Bone marrow (tissue), 2 donors: ENCODE measurements around the gene MED6.

Experiments
- DNase-seq, 2 donors: peaks; one replicate each; lab custom pipeline; 2025; lab: John Stamatoyannopoulos, UW

MED6 gene, protein sequence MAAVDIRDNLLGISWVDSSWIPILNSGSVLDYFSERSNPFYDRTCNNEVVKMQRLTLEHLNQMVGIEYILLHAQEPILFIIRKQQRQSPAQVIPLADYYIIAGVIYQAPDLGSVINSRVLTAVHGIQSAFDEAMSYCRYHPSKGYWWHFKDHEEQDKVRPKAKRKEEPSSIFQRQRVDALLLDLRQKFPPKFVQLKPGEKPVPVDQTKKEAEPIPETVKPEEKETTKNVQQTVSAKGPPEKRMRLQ

DNA sequence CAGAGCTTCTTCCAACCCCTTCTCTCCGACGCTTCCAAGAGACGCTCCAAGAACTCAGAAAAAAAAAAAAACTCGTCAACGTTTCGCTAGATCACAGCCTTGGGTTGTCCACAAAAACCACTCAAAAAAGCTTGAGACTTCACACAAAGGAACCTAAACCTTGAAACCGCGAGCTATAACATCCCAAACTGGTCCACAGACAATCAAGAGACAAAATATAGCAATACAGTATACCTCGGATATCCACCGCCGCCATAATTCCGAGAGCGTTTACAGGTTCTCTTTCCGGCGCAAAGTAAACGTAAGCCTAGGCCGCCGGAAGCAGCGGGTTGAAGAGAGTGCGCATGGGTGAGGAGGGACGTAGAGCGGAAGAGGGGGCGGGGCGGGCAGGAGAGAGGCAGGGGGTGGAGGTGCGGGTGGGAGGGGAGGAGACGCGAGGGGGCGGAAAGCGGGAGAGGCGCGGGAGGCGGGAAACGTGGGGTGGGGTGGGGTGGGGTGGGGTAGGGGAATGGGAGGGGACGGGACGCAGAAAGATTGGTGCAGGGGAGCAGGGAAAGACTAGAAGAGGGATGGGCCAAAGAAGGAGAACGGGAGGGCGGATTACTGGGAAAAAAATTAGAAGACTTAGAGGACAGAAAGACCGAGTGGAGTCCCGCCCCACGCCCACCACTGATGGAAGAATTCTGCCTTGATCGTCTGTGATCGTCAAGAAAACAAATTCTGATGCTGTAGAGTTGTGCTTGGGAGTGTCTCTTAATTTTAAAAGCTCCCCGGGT, at the start of gene MED6:
Gene MED6, minus strand, starts transcription at position 274 of the 776 bp plus-strand sequence. Its CDS starts 18 bp downstream, at position 256.
- DNase-seq = peak; percentile 73 to 94

DNA sequence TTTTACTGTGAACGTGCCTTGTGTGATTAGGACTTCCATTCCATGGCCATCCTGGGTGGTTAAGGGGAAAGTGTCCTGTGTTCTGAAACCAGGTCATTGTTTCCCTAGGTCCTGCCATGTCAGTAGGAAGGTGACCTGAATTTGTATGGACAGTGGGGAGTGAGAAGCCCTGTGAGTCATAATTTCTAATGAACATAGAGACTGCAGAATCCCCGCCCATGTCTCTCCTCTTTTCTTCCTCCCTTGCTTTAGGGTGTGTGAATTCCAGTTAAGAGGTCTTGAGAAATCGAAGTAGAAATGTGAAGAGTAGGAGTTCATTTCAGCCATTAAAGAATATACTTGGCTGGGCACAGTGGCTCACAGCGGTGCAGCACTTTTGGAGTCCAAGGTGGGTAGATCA, 49.3 kb upstream of the MED6 start:
- DNase-seq = no peak

DNA sequence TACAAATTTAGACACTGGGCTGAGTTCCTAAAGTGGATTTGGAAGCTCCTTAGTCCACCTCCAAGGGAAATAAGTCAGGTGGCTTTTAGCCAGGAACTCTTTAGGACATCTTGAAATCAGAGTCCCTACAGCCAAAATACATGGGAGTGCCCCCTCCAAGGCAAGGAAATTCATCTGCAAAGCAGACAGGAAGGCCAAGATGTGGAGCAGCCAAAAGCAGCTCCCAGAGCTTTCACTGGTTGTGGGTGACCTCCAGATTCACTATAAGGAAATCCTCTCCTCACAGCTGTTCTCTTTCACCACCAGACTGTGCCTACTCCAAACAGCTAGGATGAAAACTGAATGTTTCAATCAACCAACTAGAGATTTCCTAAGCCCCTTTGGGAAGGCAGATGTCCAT, 47.9 kb upstream of the MED6 start:
- no peak for DNase-seq

DNA sequence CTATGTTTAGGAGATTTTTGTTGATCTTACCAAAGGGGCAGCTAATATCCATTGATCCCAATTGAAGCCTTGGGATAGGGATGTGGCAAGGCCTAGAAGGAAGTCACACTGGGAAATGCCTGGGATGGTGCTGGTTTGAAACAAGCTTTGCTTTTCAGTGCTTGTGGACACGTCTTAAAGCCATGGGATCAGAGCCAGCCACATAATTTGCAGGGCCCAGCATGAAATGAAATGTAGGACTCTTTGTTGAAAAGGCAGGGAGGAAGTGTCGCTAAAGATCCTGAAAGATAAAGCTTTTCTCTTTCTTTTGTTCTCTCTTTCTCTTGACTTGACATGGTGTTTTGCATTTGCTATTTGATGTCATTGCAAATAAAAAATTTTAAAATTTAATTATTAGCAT, 46.2 kb upstream of the MED6 start:
- no peak for DNase-seq

DNA sequence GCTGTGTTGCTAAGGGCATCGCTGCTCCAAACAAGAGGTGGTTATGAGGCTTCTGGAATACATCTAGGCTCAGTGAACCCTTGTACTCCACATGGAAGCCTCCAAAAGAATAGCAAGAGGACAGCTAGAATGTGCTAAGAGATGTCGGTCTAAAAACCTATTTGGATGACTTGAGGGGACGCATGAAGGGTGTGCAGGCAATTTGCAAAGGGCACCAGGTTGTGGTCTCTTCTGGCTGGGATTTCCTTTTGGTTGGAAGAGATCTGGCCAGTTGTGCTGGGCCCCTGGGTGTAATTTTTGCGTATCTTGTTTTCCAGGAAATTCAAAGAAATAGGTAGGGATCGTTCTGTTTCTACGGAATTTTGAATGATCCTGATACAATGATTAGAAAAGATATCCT, 45.4 kb upstream of the MED6 start:
- no peak for DNase-seq

DNA sequence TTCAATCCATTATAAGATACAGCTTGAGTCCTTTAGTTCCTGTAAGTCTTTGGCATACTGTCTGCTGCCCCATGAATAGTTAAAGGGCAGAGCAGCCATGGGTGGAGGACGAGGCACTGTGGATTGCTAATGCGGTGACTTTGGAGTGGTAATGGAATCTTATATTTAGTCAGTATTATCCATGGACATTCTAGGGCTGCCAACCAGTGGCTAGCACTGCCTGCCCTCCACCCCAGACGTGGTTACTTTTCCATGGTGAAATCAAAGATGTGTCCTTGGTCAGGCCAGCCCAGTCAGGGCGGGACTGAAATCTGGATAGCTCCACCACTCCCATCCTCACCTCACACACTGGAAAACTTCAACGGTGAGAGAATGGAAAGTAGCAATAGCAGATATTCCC, 43.5 kb upstream of the MED6 start:
- no peak for DNase-seq

DNA sequence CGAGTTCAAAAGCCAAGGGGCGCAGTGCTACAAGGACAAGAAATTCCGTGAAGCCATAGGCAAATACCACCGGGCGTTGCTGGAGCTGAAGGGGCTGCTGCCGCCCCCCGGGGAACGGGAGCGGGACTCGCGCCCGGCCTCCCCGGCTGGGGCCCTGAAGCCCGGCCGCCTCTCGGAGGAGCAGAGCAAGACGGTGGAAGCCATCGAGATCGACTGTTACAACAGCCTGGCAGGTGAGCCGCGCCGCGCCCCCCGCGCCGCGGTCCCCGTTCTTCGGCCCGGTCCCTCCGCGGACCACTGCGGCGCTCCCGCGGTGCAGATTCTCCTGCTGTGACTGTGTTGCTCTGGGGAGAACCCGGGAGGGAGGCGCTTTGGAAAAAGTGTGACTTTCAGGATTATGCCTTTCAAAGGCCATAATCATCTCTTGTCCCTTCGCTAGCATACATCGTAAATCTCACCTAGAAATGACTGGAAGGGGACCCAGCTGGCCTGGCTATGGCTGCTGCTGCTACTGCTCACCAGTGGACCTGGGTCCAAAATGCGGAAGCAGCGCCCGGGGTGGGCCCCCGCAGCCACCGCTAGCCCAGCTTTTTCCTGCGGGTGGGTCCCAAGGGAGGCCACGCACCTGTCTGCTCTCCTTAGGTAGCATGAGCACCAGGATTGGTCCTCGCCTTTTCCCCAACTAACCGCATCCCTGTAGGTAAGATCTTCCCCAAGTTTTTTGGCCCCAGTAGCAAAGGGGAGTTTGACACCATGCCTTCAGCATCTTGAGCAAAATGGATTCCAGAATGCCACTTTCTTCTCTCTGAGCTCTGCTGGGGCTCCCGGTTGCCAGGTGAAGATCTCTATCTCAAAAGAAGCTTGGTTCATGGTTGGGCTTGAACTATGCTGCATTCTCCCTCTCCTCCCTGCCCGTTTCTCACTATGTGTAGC, 42.1 kb upstream of the MED6 start:
- DNase-seq = no peak

DNA sequence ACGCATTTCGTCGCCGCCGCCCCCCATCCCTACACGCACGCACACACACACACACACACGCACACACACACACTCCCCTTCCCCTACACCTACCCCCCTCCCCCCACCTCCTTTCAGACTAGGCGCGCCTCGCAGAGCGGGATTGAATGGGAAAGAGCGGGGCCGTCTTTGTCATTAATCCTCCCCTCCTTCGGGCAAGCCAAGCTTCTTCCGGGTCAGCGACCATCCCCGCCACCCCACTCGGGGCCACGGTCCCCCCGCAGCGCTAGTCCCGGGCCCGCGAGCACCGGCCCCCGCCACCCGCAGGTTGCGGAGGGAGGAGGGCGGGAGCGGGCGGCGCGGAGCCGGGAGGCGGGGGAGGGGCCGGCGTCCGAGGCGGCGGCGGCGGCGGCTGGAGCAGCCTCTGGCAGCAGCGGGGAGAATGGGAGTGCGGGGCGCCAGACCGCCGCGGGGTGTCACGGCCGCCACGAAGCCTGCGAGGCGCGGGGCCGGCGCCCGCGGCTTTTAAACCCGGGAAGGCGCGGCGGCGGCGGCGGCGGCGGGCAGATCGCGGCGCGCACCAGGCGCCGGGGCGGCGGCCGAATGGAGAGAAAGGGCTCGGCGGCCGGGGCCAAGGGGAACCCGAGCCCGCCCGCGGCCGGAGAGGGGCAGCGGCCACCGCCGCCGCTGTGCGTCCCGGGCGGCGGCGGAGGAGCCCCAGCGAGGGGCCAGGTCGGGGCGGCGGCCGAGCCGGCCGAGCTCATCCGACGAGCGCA, 41.3 kb upstream of the MED6 start, which contains the start of gene TTC9:
Gene TTC9, plus strand, starts transcription at position 369 of the 755 bp plus-strand sequence. Its CDS starts 214 bp downstream, at position 583.
- DNase-seq = no peak

DNA sequence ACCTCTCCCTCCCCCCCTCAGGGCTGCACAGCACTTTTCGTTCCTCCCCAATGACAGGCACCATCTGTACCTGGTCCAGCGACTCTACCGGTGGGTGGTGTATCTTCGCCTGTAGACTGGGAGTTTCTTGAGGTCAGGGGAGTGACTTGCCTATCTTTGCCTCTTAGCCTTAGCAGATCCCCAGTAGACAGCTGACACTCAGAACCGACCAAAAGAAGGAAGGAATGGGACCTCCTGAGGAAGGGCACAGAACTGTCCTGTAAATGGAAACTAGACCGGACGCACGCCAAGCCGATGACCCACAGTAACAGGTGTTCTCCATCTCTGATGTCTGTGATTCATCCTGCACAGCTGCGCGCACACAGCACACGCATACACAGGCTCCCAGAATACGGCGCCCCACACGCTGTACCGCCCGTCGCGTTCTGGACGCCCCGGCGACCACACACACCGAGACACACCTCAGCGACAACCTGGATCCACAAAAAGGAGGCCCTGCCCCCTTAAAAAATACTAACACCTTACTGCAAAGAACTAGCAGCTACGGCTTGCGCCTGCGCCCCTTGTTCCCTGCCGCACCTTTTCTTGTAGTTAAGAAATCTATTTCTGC, 40.6 kb upstream of the MED6 start:
- DNase-seq = no peak

DNA sequence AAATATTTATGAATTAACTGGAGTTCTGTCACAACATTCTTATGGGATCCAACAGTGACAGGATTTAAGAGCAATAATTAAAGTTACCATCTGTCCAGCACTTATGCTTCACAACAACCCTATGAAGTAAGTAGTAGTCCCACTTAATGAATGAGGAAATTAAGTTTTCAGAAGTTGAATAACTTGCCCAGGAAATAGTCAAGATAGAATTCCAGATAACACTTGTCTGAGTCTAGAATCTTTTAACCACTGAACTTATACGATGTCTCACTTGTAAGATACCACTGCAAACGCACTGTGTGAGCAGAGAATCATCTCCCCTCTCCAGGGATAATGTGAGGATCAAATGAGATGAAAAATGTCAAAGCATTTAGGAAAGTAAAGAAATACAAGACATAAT, 38.0 kb upstream of the MED6 start:
- no peak for DNase-seq

DNA sequence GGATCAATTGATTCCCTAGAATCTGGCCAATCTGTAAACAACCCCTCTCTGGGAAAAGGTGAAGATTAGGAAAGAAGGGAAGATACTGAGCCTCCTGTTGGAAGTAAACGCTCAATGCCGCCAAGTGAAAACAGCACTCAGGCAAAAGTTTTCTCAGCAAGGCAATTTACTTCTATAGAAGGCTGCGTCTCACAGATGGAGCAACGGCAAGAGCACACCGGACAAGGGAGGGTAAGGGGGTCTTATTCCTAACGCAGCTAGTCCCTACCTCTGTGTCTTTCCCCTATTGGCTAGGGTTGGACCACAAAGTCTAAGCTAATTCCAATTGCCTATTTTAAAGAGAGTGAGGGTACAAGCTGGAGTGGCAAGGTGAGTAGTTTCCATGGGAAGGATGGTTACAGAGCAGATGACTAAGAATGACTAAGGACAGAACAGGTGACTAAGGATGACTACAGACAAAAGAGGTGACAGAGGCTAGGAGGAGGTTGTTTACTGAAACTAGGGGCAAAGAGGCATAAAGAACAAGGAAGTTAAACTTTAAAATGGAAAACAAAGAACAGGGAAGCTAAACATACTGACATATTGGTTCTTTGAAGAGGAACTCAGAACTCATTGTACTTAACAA, 35.6 kb upstream of the MED6 start:
- no peak for DNase-seq

DNA sequence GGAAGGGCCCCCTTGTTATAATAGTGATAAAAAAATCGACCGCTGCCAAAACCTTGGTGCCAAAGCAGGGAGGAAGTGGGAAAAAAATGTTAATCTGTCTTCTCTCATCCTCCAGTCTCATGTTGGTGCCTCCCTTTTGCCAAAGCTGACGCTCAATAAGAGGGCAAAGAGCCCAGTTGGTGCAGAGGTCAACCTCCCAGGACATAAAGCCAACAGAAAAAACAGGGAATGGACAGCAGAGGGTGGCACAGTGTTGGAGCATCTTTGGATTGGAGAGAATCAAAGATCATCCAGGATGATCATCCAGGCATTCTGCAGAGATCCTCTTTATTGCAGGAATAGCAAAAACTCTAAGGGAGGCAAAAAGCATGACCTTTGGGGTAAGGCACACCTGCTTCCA, 31.5 kb upstream of the MED6 start:
- DNase-seq = no peak

DNA sequence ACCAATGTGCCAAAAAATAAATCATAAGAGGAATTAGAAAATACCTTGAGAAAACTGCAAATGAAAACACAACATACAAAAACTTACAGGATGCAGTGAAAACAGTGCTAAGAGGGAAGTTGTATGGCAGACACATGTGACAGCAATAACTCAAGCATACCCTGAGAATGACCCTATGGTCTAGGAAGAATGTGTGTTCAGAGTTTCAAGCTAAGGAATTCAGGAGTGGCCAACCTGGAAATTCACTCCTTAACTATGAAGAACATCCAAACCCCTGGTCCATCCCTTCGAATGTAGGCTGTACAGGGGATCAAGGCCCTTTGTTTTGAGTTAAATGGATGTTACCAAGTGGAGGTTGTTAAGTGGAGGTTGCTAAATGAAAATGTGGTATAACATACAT, 24.5 kb upstream of the MED6 start:
- no peak for DNase-seq

DNA sequence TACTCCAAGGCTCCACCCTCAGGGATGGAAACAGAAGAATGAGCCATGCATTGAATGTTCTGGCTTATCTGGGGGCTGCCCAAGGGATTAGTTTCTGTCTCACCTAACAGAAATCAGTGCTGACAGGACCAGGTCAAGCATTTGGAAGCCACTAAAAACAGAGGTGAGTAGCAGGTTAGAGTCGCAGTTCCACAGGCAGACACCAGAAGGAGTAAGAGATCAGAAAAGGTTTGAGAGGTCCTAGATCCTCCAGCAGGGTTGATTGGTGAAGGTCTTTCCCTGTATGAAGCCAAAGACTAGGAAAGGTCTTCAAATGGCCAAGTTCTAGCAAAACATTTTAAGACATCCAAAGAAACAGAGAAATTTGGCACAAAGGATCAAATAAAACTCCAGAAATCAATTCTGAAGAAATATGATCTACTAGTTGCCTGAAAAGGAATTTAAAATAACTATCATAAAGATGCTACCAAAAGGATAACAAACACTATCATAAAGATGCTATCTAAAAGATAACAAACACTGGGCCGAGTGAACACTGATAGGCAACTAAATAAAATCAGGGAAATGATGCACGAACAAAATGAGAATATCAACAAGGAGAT, 21.8 kb upstream of the MED6 start:
- DNase-seq = peak in 1 of 2 donors; percentile 55

DNA sequence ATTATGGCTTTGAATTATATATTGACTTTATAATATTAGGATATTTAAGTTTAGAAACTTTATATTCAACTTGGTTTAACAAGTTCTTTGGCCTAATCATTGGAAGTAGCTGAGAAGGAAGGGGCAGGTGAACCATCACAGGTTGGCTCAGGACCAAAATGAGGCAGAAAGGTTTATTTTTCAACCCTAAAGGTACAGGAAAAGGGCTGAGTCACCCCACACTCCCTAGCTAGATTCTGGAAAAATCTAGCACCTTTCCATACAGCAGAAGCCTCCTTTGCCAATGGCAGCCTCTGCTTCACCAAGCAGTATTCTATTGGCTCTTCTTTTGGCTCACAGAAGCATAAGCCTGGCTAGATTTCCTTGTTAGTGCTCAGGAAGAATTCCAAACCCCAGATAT, 19.3 kb upstream of the MED6 start:
- DNase-seq = no peak

DNA sequence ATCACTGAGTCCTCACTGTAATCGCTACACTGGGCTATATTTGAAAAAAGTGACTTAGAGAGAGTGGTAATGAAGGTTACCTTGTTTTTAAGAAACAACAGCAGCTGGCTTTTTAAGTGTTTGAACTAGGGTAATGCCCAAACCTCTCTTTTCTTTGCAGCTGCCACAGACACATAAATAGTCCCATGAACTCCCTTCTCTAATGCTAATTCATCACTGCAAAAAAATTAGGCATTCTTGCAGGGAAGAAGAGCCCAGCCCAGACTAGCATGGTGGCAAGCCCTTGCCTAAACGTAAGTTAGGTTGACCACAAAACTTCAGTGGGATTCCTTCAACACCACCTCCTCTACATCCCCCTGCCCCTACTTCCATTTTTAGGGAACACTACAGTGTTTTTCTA, 17.9 kb upstream of the MED6 start:
- no peak for DNase-seq

DNA sequence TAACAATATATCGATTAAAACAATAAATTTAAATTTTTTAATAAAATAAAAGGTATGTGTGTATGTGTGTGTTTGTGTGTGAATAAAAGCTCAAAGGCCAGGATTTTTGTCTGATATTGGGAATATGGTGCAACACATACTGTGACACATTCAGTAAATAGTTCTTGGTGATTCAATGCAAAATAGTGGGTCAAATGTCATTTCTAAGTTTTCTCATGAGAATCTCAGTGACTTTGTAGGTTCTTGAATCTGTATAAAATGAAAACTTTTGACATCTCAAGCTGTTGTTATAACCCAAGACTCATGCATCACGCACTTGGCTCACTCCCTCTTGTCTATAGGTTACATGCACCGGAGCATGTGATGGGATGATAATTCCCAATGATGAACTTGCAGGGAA, 16.2 kb upstream of the MED6 start:
- no peak for DNase-seq

DNA sequence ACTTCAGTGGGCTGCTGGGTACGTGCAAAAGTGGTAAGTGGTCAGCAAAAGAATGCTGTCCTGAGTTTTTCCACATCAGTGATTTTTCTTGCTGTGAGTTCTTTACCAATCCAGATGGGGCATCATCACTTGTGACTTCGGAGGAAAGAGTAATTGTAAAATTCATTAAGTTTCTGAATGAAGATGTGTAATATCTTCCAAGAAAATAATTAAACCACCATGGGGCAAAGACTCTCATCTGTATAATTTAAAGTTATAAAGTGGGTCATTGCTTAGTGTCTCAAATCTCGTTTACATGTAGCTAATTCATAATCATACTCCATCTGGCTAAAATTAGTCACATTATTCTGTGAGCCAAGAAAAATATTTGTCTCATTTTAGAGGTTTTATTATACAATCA, 10.8 kb upstream of the MED6 start:
- DNase-seq = no peak

DNA sequence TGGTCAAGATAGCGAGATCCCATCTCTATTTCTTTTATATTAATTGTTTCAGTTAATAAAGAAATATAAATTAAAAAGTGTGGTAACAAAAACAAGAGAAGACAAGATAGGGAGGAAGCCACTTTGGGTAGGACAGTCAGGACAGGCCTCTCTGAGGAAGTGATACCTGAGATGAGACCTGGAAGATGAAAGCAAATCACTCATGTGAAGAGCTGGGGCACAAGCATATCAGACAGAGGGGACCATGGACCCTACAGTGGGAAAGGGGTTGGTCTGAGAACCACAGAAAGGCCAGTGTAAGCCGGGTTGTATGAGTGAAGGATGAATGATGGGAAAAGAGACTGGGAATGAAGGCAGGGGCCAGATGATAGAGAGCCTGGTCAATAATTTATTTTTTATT, 1.8 kb upstream of the MED6 start:
- DNase-seq = no peak

DNA sequence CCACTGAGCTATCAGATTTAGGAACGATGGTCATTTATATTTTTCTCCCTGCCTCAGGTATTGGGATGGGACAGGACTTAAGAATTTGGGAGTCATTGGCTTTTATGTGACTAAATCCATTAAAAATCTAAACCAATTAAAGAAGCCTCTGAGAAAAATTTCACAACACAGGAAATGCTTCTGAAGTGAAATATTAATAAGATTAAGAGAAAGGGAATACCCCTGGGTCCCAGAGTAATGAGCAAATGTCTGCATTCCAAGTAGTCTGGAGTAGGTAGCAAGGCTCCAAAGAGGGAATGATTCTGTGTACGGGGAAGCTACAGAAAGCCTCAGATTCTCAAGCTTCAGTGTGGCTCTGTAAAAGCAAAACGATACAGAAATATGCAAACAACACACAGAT, 707 bp upstream of the MED6 start:
- DNase-seq = no peak

DNA sequence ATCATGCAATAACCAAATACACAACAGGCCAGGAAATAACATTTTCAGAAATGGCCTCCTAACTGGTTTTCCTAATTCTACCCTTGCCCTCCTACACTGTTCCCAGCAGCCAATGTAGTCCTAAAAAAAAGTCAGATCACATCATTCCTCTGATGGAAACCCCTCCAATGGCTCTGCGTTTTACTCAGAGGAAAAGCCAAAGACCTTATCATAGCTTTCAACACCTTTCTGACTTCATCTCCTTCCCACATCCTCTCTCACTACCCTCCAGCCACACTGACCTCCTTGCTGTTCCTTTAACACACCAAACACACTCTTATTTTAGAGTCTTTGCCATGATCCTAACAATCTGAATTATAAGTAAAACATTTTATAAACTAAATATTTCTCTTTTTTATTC, 1.1 kb downstream of the MED6 start:
- DNase-seq = no peak
